Stomach (tissue), 9 donors: ENCODE measurements around the gene ETV6. TPM values are rescaled to one million over a fixed set of nuclear protein-coding genes. Genes with fewer than 3 reads are reported as not detected.

Source experiments
- DNase-seq, 2 donors: peaks; one replicate each; pipeline versions ENCODE4 v3.0.0 to v3.0.0-alpha.2; 2013 to 2019
- H3K27ac ChIP-seq, 5 donors: fragments of 200-600 bp in 4 of 5; sonication (generic) in 4 of 5; one replicate each; pipeline ENCODE4 v1.5.1; 2013 to 2019; ENCODE audit warnings: mild to moderate bottlenecking in 1 of 5, moderate library complexity in 1 of 5
- H3K27me3 ChIP-seq, 3 donors: fragments of 200-600 bp; sonication (generic); one replicate each; pipeline ENCODE4 v1.5.1; 2017 to 2019; ENCODE audit warnings: mixed run types in 1 of 3
- H3K36me3 ChIP-seq, 4 donors: fragments of 200-600 bp; sonication (generic); 1 replicate in 3 of 4; 2 replicates in 1 of 4; pipeline ENCODE4 v1.5.1; 2016 to 2019
- H3K4me1 ChIP-seq, 4 donors: fragments of 200-600 bp; sonication (generic); one replicate each; pipeline ENCODE4 v1.5.1; 2016 to 2019
- H3K4me3 ChIP-seq, 4 donors: fragments of 200-600 bp; sonication (generic) in 3 of 4; one replicate each; pipeline ENCODE4 v1.5.1; 2016 to 2019; ENCODE audit warnings: mild to moderate bottlenecking in 1 of 4
- H3K9me3 ChIP-seq, 4 donors: fragments of 200-600 bp; sonication (generic); one replicate each; pipeline ENCODE4 v1.5.1; 2016 to 2019
- EP300 ChIP-seq: sonication (generic); formaldehyde crosslinking; IDR thresholded peaks from one replicate; pipeline ENCODE4 v1.6.1; 2017; ENCODE audit warnings: antibody characterized with exemption
- POLR2A ChIP-seq, 4 donors: fragments of 450-650 bp; IDR thresholded peaks; one replicate each; pipeline ENCODE4 v1.6.1; 2016; ENCODE audit warnings: antibody characterized with exemption in 4 of 4, control low read depth in 2 of 4, mild to moderate bottlenecking in 1 of 4, moderate library complexity in 1 of 4
- POLR2AphosphoS5 ChIP-seq, 3 donors: sonication (generic); formaldehyde crosslinking; IDR thresholded peaks; one replicate each; pipeline ENCODE4 v1.6.1; 2016; ENCODE audit warnings: antibody characterized with exemption in 3 of 3
- WGBS, 5 donors: extraction: QIAGEN DNeasy Blood & Tissue Kit in 3 of 5; methylation state at CpG; one replicate each; pipeline versions ENCODE4 v1.1.5 to v1.1.7; 2013 to 2018; 5-methylcytosine and 5-hydroxymethylcytosine counted together
- intact Hi-C: fragments of 100-400 bp; cut with DNase I; formaldehyde crosslinking; loops from one replicate; pipeline ENCODE4 v1.15.1; 2023; ENCODE audit warnings: low total_unique reads
- polyA plus RNA-seq, 3 donors: library from polyadenylated mRNA; stranded (reverse); fragments of 200-250 nt; gene quantifications; one replicate each; pipeline ENCODE4 v1.2.3, GENCODE V29; 2013
- total RNA-seq, 5 donors: library from RNA; depleted of rRNA; stranded (reverse); fragments of >200 nt; gene quantifications; one replicate each; pipeline versions ENCODE4 v1.1.0 to v1.2.3, GENCODE V29; 2014 to 2016
- TF ChIP-seq, protein P1 (sequence below), 7 experiments: fragments of 450-650 bp in 4 of 7; fragments of 200-600 bp in 3 of 7; sonication (generic) in 3 of 7; IDR thresholded peaks; one replicate each; pipeline ENCODE4 v1.5.1; 2016 to 2019; ENCODE audit warnings: antibody characterized with exemption in 7 of 7, control low read depth in 2 of 7, mild to moderate bottlenecking in 1 of 7
- donor health status: healthy with polysubstance abuse.
- donor health status: Bipolar disorder and iron deficiency.
- donor health status: healthy.

The ETV6 gene
- total and polyA plus RNA-seq, 8 donors: 4.1 to 60.3 (median 13.4) TPM

DNA sequence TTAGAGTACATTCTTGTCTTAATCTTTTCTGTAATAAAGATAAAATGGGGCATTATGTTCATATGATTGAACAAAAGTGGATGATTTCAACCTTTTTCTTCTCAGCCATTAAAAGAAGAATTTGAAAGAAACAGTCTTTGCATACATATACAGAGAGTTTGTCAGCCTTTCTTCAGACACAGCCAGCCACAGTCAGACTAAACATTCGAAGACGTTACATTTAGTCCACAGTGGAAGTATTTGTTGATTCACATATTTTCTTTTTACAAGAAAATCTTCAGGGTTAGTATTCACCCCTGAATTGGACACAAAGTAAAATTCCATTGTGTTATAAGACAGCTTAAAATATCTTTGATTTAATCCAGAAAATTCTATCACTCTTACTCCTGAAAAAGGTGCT lies 36.2 kb downstream of the ETV6 start:
- 44 to 72% (median 63%) methylated on average over 2 of the region's 2 CpGs for WGBS, 5 donors

DNA sequence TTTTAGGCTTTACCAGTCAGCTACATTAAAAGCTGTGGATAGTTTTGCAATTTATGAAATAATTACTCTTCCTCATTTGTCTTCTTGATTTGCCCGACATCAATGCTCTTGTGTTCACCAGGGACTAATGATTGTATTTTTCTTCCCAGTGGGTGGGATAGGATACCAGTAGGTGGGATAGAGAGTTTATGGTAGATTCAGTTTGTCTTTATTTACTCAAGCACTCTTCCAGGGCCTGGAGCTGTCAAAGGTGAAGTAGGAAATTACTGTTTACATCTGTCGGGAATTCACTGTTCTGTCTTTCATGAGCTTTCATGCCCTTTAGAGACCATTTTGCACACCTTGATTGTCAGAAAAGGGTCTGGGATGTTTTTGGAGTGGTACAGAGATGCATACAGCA lies 36.6 kb downstream of the ETV6 start:
- Histone ChIP-seq H3K36me3 (no peaks in the 10 kb centered on the region), H3K27me3 (no peaks in the 10 kb centered on the region), H3K27ac (no peak overlapping the region), H3K4me3 (no peak overlapping the region), H3K9me3 (no peaks in the 10 kb centered on the region), H3K4me1 (peaks cover 45 to 80% (median 66%) of the 10 kb centered on the region in 4 donors)
- intact Hi-C loops: no loop called here
- no peak for DNase-seq
- TF ChIP-seq POLR2AphosphoS5 (IDR thresholded peaks at IDR 0.05) (no peak), EP300 (no peak), POLR2A (IDR thresholded peaks at IDR 0.05) (no peak)
- TF ChIP-seq, protein P1, sequence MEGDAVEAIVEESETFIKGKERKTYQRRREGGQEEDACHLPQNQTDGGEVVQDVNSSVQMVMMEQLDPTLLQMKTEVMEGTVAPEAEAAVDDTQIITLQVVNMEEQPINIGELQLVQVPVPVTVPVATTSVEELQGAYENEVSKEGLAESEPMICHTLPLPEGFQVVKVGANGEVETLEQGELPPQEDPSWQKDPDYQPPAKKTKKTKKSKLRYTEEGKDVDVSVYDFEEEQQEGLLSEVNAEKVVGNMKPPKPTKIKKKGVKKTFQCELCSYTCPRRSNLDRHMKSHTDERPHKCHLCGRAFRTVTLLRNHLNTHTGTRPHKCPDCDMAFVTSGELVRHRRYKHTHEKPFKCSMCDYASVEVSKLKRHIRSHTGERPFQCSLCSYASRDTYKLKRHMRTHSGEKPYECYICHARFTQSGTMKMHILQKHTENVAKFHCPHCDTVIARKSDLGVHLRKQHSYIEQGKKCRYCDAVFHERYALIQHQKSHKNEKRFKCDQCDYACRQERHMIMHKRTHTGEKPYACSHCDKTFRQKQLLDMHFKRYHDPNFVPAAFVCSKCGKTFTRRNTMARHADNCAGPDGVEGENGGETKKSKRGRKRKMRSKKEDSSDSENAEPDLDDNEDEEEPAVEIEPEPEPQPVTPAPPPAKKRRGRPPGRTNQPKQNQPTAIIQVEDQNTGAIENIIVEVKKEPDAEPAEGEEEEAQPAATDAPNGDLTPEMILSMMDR (IDR thresholded peaks at IDR 0.05): no peak
- WGBS, 5 donors: 58 to 78% (median 68%) methylated on average over 2 of the region's 2 CpGs

More for the DNA sequence above, 36.2 kb downstream of the ETV6 start:
- Histone ChIP-seq H3K27ac (peak overlapping the region in 1 of 5 donors; percentile 25), H3K4me1 (peaks cover 45 to 84% (median 66%) of the 10 kb centered on the region in 4 donors), H3K27me3 (no peaks in the 10 kb centered on the region), H3K9me3 (no peaks in the 10 kb centered on the region), H3K36me3 (no peaks in the 10 kb centered on the region), H3K4me3 (no peak overlapping the region)
- intact Hi-C loops: no loop called here
- no peak for TF ChIP-seq EP300
- TF ChIP-seq POLR2AphosphoS5 (IDR thresholded peaks at IDR 0.05): no peak
- DNase-seq: no peak

GRCh38 chr12:11687528-11687927 lies 38.1 kb downstream of the ETV6 start:
- no peaks in the 10 kb centered on the region for H3K36me3 ChIP-seq
- 25 to 45% (median 36%) methylated on average over 2 of the region's 2 CpGs for WGBS, 5 donors
- H3K27ac ChIP-seq: peak overlapping the region; percentile 16 to 73 (median 64)
- H3K4me3 ChIP-seq: no peak overlapping the region
- no peaks in the 10 kb centered on the region for H3K9me3 ChIP-seq
- no peaks in the 10 kb centered on the region for H3K27me3 ChIP-seq
- intact Hi-C loops: no loop called here
- peak in 1 of 2 donors; percentile 87 for DNase-seq
- TF ChIP-seq POLR2AphosphoS5 (IDR thresholded peaks at IDR 0.05) (peak in 2 of 3 donors; percentile 19 to 71), EP300 (no peak)
- H3K4me1 ChIP-seq: peaks cover 45 to 89% (median 71%) of the 10 kb centered on the region in 4 donors

DNA sequence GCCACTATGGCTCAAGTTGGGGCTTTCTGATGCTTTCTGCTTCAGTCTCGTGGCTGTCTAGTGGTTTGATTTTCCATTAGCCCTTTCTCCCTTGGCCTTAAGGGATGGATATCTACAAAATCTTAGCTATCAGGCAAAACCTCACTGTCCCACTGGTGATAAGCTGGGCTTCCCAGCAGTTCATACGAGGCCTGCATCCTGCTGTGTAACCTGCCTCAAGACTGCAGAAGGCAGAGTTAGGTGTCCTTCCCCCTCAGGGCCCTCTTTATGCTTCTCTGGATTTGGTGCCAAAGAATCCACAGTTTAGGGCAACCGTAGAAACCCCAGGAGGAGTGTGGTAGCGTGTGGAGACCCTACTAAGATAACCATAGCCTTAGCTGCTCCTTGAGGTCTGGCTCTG lies 38.9 kb downstream of the ETV6 start:
- peak overlapping the region; percentile 50 to 73 (median 66) for H3K27ac ChIP-seq

DNA sequence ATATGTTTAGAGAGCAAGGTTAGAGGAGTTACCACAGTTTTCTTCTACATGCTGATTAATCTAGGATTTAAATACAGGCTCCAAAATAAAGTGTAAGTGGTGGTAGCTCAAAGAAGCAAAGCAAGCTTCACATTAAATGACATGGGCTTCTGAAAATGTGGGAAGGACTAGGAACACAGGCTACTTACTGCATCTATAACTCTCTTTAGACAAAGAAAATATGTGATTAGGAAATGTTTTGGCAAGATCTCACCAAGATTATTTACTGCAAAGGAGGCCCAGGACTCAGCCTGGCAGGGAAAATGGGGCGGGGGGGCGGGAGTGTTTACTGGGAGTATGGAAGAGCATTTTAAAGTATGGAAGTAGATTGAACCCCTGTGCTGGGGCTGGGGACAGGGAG lies 39.4 kb downstream of the ETV6 start:
- no peak for TF ChIP-seq POLR2AphosphoS5 (IDR thresholded peaks at IDR 0.05)
- TF ChIP-seq POLR2A (IDR thresholded peaks at IDR 0.05): no peak
- TF ChIP-seq, protein P1 (IDR thresholded peaks at IDR 0.05): no peak
- no peak for TF ChIP-seq EP300
- no peaks in the 10 kb centered on the region for H3K27me3 ChIP-seq
- no peaks in the 10 kb centered on the region for H3K9me3 ChIP-seq
- intact Hi-C loops: no loop called here
- peaks cover 43 to 89% (median 68%) of the 10 kb centered on the region in 4 donors for H3K4me1 ChIP-seq
- WGBS, 5 donors: 35 to 63% (median 44%) methylated on average over 2 of the region's 2 CpGs
- no peak overlapping the region for H3K4me3 ChIP-seq
- no peaks in the 10 kb centered on the region for H3K36me3 ChIP-seq
- no peak for DNase-seq
- peak overlapping the region in 4 of 5 donors; percentile 50 to 73 (median 65) for H3K27ac ChIP-seq

More for the DNA sequence above, 38.9 kb downstream of the ETV6 start:
- no peak for DNase-seq
- no peak for TF ChIP-seq POLR2AphosphoS5 (IDR thresholded peaks at IDR 0.05)
- TF ChIP-seq EP300: no peak
- TF ChIP-seq, protein P1 (IDR thresholded peaks at IDR 0.05): no peak
- no peak for TF ChIP-seq POLR2A (IDR thresholded peaks at IDR 0.05)
- intact Hi-C loops: no loop called here
- 43 to 69% (median 49%) methylated on average over 3 to 4 of the region's 4 CpGs for WGBS, 5 donors
- Histone ChIP-seq H3K4me1 (peaks cover 45 to 89% (median 70%) of the 10 kb centered on the region in 4 donors), H3K9me3 (no peaks in the 10 kb centered on the region), H3K36me3 (no peaks in the 10 kb centered on the region), H3K4me3 (no peak overlapping the region), H3K27me3 (no peaks in the 10 kb centered on the region)
